Kidney tubule cell (primary cell): ENCODE measurements around the gene HES2.
"Not testable (repeated sequence)": the region's sequence is repeated elsewhere in the genome, so short reads cannot be mapped to it uniquely, and the experiment has no call there.

Source experiments
- DNase-seq: peaks from one replicate; pipeline ENCODE4 v3.0.0-alpha.2; 2018; ENCODE audit warnings: low spot score

HES2 gene, protein sequence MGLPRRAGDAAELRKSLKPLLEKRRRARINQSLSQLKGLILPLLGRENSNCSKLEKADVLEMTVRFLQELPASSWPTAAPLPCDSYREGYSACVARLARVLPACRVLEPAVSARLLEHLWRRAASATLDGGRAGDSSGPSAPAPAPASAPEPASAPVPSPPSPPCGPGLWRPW

DNA sequence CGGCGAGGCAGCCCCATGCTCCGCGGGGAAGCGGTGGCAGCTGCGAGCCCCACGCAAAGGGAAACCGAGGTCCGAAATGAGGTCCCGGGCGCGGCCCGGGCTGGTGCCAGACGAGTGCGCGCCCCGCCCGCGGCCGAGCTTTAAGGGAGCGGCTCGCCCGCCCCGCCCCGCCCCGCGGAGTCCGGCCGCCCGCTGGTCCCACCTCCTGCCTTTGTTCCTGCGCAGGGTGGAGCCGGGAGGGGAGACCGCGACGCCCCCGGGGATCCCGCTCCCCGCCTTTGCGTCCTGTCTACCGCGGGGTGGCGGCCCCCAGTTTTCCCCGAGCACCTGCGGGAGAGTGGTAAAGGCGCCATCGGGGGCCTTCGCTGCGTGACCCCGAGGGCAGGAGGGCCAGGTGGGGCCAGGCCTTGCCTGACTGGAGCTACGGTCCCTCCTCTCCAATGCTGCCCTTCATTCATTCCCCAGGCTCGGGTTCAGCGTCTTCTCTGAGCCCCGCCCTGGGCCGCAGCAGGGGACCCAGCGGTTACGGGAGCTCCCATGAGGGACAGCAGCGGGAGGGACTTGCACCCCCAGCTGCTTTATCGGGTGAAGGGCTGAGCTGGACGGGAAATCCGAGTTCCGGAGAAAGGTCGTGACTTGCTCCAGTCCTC is at the start of gene HES2:
TSS of gene HES2 (minus strand) at position 116 of the 650 bp plus-strand sequence. CDS start at position 17, 99 bp downstream.
- DNase-seq: no peak

DNA sequence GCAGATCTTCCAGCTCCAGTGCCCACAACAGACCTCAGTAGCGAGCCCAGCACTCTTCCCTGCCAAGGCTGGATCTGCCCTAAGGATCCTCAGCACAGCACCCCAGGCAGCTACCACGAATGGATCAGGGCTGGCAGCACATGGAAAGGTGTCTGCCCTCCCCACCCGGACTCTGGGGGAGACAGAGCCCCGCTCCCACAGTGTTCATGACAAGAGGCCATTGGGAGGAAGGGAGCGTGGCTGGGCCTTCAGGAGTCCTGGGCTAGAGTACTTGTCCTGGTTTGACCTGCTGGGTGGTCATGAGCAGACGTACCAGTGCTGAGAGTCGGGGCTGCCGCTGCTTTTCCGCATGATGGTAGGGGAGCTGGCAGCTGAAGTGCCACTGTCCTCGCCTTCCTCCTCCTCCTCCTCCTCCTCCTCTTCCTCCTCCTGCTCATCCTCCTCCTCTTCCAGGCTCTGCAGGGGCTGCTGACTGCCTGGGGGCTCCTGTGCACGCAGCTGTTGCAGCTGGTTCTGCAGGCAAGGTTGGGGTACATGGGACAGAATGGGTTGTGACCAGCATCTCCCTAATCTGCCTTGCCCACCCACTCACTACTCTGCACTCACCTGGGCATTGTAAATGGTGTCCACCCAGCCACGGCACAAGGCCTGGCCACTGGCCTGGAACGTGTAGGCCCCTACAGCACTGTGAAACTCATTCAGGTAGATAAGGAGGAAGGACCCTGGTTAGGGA is 49.2 kb upstream of the HES2 start:
- no peak for DNase-seq

DNA sequence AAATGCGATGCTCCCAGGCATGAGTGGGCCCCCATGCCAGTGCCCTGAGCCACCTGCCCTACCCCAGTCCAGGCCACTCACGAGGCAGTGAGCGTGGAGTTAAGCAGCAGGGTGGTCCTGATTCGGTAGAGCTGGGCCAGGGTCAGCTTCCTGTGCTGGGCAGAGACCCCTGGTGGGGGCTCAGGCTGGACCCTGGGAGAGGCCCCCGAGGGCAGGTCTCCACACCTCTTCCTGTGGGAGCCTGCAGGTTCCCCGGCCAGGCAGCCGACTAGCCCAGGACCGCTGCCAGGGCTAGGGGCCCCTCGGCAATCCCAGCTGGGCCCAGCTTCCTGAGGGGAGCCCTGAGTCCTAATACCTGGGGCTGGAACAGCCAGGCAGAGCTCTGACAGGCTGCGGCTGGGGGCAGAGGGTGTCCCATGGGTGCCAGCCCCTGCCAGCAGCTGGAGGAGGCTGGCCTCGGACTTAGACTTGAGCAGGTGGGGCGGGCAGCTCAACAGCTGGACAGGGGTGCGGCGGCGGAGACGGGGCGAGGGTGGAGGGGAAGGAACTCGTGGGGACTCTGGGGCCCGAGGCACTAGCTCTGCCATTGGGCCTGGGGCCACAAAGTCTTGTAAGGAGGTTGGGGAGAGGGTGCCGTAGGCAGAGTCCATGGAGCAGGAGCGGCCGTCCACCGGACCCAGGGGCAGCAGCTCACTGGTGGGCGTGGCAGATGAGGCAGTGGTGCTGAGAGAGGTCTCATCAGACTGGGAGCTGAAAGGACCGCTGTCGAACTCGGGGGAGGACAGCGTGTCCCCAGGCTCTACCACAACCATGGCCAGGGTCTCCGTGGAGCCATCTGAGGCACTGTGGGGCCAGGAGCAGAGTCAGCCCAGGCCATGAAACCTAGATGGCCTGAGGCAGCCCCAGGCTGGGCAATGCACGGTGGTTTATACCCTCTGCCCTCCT is 48.3 kb upstream of the HES2 start:
- DNase-seq: no peak

DNA sequence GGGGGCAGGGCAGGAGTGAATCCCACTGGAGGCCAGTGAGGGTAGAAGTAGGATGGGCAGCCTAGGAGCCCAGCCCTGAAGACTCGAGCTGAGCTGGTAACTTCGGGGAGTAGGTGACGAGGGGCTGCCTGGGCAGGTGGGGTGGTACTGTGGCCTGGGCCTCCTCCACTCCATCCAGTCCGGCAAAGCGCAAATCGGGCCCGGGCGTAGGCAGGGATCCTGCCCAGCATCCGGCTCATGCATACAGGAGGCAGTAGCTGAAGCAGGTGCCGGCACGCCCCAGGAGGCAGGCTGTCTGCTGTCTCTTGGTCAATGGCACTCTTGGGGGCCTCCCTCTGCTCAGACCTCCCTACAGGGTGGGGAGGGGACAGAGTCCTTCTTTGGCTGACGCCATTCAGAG is 47.5 kb upstream of the HES2 start:
- no peak for DNase-seq

DNA sequence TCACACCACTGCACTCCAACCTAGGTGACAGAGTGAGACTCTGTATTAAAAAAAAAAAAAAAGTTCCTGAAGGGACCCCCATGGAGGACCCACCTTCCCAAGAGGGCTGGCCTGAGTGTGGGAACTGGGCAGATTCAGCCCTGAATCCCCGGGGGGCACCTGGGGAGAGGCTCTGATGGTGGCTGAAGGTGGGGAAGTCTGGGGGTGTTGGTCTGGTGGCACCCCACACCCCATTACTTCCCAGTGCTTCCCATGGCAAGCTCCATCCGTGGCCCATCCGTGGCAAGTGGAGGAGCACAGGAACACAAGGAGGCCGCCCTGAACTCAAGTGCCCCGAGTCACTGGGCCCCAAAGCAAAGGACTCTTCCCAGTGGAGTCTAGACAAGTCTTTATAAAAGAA is 47.0 kb upstream of the HES2 start:
- DNase-seq: no peak

DNA sequence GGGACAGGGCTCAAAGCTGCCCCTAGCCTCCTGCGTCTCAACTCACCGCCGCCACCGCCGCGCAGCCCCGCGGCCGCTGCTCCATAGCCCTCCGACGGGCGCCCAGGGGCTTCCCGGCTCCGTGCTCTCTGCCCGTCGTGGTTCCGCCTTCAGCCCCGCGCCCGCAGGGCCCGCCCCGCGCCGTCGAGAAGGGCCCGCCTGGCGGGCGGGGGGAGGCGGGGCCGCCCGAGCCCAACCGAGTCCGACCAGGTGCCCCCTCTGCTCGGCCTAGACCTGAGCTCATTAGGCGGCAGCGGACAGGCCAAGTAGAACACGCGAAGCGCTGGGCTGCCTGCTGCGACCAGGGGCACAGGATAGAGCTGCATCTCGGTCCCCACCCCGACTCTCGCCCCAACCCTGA is 46.3 kb upstream of the HES2 start, which contains the start of gene TNFRSF25:
TSS of gene TNFRSF25 (minus strand) at position 151 of the 400 bp plus-strand sequence. CDS start at position 85, 66 bp downstream.
- DNase-seq: no peak

DNA sequence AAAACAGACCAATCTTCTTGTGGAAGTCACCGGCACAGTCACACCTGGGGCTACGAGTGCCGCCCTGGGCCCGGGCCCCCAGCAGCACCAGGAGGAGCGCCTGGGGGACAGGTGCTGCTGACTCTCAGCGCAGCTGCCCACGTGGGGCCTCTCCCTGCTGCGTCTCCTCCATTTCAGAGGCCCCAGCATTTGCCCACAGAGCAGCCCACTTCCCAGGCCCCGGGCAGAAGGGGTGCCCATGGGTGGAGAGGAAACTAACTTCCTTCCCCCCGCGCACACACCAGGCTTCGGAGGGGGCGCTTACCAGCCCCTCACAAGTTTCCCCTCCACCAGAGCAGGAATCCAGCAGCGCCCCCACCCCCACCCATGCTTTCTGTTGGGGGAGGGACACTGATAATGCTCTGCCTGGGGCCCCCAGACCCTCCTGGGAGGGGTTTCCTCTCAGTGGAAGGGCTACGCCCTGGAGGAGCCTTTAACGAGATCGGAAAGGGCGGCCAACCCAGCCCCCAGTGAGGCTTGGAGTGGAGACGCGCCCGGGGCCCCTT is 45.8 kb upstream of the HES2 start:
- DNase-seq: no peak

DNA sequence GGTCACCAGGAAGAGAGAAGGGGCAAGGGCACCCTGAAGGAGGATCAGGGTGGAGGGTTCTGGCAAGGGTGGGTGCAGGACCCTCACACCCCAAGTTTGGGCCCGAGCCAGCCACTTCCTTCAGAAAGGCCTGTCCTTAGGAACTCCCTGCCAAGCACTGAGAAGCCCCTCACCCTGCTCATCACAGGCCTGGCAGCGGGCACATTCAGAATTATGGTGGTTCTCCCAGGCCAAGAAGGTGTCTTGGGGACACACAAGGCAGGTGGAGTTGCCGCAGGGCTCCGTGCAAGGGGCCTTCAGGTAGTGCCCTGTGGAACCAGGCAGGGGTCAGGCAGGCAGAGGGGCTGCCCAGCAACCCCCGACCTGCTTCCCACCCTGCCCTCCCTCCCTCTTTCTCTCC is 45.2 kb upstream of the HES2 start:
- DNase-seq: no peak

DNA sequence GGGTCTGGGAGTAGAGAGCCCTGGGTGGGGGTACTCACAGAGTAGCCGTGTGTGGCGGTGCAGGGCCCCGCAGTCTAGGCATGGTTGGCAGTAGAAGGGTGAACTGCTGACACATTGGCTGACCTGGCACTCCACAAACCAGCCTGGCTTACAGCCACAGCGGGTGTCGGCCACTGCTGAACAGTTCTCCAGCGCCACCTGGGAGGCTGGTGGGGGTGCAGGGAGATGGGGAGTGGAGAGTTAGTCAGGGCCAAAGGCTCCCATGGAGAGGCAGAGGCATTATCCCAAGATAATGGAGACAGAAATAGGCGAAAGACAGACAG is 44.8 kb upstream of the HES2 start:
- DNase-seq: peak; percentile 40

DNA sequence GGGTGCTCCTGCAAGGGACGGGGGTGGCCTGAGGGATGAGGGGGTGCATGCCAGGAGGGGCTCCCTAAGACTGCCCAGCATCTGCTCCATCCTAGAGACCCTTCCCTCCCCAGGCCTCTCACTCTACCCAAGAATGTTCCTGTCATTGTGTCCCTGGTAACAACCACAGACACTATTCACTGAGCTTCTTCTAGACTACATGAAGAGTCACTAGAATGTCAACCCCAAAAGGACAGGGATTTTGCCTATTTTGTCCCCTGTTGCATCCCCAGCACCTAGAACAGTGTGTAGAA is 43.3 kb upstream of the HES2 start:
- DNase-seq: no peak

DNA sequence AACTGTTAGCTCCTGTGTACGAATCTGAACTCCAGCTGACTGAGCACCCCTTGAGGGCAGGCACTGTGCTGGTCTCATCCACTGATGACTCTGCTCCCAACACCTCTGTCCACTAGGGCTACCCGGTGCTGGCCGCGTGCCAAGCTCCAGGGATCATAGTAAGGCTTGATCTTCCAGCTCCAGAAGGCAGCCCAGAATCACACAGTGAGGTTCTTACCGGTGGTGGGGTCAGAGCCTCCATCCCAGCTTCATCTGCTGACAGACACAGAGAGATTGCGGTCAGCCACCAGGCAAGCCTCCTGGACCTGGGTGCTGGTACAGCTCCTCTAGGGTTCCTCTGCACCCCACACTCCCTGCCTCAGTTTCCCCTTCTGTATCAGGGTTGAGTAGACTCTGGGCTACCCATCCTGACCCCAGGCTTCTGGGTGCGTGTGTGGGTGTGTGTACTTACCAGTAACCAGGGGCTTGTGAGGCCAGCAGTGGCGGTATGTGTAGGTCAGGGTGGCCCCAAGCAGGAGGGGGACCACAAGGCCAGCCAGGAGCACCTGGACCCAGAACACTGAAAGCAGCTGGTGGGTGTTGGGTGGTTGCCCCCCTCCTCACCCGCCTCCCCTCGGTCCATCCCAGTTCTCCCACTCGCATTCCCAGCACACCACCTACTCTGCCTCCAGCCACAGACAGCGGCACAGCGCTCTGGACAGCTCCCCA is 42.8 kb upstream of the HES2 start:
- no peak for DNase-seq

DNA sequence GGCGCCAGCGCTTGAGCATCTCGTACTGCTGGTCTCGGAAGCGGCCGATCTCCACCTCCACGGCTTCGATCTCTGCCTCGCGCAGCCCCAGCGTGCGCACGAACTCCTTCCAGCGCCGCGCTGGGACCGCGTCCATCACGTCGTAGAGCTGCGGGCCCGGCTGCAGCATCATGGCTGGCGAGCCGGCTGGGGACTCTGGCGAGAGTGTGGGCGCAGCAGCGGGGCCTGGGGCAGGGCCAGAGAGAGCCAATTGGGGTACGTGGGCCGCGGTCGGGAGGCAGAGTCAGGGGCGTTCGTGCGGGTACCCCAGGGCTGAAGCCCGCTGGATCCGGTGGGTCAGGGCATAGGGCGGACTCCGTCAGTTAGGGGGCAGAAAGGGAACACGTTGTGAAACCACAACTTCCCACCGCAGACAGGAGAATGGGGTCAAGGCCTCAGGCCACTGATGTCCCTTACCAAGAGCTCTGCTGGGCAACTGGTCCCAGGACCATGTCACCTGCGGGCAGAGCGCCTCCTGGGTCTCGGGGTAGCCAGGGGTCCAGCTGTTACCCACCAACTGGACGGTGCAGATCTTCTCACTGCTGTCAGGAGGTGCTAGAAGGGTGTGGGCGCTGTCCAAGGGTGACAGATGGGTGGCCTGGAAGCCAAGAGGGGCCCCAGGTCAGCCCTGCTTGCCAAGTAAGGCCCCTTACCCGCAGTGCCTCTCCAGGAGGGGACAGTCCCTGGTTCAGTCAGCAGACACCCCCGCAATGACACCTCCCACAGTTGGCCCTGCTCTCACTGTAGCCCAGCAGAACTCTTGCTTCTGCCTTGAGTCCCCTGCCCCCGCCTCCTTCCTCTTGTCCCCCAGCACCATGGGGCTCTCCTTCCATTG is 42.1 kb upstream of the HES2 start:
- DNase-seq: no peak

DNA sequence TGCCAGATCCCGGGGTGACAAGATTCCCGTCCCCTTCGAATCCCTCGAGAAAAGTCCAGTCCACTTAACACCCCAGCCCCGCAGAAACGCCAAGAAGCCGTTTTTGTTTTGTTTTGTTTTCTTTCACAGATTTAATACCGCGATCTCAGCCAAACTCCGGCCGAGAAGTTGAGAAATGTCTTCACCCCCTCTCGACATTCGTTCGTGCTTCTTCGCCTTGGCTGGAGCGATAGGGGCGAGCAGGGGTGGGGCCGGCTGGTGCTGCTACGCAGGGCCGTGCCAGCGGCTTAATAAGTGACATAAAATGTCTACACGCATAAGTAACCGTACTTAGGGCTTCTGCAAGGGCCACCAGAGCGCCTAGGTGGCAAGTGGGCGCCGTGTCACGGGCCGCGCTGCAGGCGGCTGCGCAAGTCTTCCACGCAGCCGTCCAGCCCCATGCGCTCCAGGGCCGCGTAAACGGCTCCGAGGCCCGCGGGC is 41.4 kb upstream of the HES2 start:
- DNase-seq: no peak

DNA sequence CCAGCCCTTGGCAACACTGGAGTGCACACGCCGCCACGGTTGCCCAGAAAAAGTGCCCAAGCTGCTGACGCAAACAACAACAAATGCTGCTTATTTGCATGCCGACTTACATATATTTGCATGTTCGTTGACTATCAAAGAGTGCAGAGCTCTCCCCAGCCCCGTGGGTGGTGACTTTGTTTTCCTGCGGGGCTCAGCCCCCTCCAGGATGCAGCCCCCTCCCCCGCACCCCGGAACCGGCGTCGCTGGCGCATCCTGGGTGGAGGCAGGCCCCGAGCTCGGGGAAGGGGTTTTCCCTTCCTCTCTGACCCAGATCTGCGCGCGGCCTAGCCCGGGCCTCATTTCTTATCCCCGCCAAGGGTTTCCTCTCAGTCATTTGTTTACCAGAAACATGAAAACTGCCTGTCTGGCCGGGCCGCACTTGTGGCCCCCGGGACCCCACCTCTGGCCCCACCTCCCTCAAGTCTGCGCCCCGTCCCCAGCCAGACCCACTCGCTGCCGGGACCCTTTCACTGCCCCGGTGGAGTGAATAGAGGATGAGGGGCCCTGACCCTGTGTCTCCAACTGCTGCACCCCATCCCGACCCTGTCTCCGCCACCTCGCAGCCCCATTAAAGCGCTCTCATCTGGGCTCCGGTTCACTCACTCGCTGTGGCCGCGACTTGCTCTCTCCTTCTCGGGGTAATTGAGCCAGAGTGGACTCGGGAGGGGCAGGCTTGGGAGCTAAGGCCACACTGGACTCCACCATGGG is 40.8 kb upstream of the HES2 start:
- DNase-seq: no peak

DNA sequence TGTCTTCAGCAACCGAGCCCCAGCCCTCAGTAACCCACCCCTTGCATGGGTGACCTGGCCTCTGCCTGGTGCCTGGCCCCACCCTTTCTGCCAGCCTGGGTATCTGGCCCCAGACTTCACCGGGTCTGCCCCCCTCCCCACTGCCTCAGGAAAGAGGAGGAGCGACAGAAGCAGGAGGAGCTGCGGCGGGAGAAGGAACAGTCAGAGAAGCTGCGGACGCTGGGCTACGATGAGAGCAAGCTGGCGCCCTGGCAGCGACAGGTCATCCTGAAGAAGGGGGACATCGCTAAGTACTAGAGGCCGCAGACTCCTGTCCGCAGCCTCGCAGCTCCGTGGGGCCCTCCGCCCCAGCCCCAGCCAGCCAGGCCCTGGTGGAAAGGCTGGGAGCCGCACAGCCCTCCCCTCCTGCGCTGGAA is 40.1 kb upstream of the HES2 start:
- DNase-seq: no peak

DNA sequence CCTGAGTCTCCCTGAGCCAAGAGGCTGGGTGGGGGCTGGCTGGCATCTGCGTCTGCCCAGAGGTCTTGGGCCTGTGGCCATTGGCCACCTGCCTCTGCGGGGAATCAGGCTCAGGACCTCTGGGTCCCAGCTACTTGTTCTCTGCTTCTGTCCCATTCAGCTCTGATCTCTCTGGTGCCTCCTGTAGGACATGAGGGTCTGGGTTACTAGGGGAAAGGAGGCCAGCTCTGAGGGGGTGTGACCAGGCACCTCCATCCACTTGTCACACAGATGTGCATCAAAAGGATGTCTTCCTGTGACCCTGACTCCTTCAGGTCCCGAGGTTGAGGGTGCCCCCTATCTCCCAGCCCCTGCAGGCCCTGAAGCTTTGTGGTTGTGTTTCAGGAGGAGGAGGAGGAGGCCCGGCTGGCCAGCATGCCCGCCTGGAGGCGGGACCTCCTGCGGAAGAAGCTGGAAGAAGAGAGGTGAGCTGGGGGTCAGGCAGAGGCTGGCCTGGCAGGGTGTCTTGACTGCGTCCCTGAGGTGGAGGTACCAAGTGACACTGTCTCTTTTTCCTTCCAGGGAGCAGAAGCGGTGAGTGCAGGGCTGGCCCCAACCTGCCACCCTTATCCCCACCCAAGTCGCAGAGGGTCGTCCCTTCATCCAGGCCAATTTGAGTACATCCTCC is 37.2 kb upstream of the HES2 start:
- DNase-seq: no peak

DNA sequence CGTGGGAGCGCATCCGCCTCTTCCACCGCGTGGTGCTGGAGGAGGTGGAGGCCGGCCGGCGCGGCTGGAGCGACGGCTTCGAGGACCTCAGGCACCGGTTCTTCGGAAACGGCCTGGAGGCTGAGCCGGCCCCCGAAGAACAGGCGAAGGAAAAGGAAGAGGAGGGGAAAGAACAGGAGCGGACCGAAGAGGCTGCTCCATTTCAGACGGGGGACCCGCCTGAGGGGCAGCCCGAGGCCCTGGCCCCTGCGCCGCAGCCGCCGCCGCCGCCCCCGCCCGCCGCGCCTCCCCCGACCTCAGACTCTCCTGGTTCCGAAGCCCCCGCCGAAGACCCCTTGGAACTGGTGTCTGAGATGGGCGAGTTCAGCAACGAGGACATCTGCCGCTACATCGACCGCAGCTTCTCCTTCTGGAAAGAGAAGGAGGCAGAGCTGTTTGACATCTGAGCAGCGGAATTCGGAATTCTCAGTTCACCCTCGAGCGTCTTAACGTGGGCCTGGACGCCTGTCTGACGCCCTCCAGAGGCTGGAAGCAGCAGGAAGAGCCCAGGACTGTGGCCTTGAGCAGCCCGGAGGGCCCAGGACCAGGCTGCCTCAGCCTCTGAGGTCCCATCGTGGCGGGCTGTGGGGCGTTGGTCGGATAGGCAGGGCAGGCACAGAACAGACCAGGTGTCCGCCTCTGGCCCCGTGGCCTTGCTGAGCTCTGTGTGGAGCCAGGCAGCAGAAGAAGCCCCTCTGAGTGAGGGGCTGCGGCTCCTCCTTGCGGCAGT is 36.2 kb upstream of the HES2 start:
- not testable (repeated sequence) for DNase-seq
